SJSA1 (cell line): ENCODE results near the gene IQSEC2. TPM values are rescaled to one million over a fixed set of nuclear protein-coding genes. Genes with fewer than 3 reads are reported as not detected.
A peak's percentile ranks its signal among the peaks of the same experiment; 100 is the strongest.

Experiments used
- DNase-seq, 2 experiments: peaks; one replicate each; pipeline ENCODE4 v3.0.0-alpha.2; 2015 to 2020; ENCODE audit warnings: low spot score in 2 of 2, low read depth in 1 of 2
- H3K27ac ChIP-seq: fragments of 250-450 bp; sonication (Bioruptor Pico); 2 replicates; pipeline ENCODE4 v1.5.1; 2020; ENCODE audit warnings: mild to moderate bottlenecking, moderate library complexity
- H3K27me3 ChIP-seq: fragments of 250-450 bp; sonication (Bioruptor Pico); replicated peaks from 2 replicates; pipeline ENCODE4 v1.5.1; 2020; ENCODE audit warnings: mild to moderate bottlenecking, moderate library complexity
- H3K36me3 ChIP-seq: fragments of 250-450 bp; sonication (Bioruptor Pico); 2 replicates; pipeline ENCODE4 v1.5.1; 2020; ENCODE audit warnings: mild to moderate bottlenecking
- H3K4me1 ChIP-seq: fragments of 250-450 bp; sonication (Bioruptor Pico); replicated peaks from 2 replicates; pipeline ENCODE4 v1.6.1; 2021; ENCODE audit warnings: mild to moderate bottlenecking
- H3K4me3 ChIP-seq: fragments of 250-450 bp; sonication (Bioruptor Pico); 2 replicates; pipeline ENCODE4 v1.5.1; 2020; ENCODE audit warnings: mild to moderate bottlenecking
- H3K9me3 ChIP-seq: fragments of 250-450 bp; sonication (Bioruptor Pico); replicated peaks from 2 replicates; pipeline ENCODE4 v1.5.1; 2020; ENCODE audit warnings: mild to moderate bottlenecking
- total RNA-seq: library from RNA; depleted of rRNA; stranded (reverse); fragments of >200 nt; shearing (Covaris generic); gene quantifications from 2 replicates; pipeline ENCODE4 v1.2.3, GENCODE V29; 2014; rRNA removed

The IQSEC2 gene
- total RNA-seq, 1 experiment from 2014 or later = 4.8 TPM

- H3K27me3 ChIP-seq = no peaks in the 10 kb centered on the region
- H3K36me3 ChIP-seq = no peaks in the 10 kb centered on the region
- H3K4me3 ChIP-seq = no peak overlapping the region
- DNase-seq = no peak
- no peaks in the 10 kb centered on the region for H3K9me3 ChIP-seq
- H3K27ac ChIP-seq = no peak overlapping the region
- no peaks in the 10 kb centered on the region for H3K4me1 ChIP-seq
These were observed 45.8 kb downstream of the IQSEC2 start for GRCh38 chrX:53235566-53235965.

GRCh38 chrX:53234484-53234883, 46.9 kb downstream of the IQSEC2 start:
- DNase-seq = no peak
- H3K9me3 ChIP-seq = no peaks in the 10 kb centered on the region
- no peak overlapping the region for H3K4me3 ChIP-seq
- no peaks in the 10 kb centered on the region for H3K36me3 ChIP-seq
- no peak overlapping the region for H3K27ac ChIP-seq
- no peaks in the 10 kb centered on the region for H3K4me1 ChIP-seq
- no peaks in the 10 kb centered on the region for H3K27me3 ChIP-seq

- H3K4me3 ChIP-seq = no peak overlapping the region
- H3K9me3 ChIP-seq = no peaks in the 10 kb centered on the region
- H3K4me1 ChIP-seq = no peaks in the 10 kb centered on the region
- H3K36me3 ChIP-seq = no peaks in the 10 kb centered on the region
- no peak overlapping the region for H3K27ac ChIP-seq
- no peaks in the 10 kb centered on the region for H3K27me3 ChIP-seq
- DNase-seq = no peak
These were observed 47.8 kb downstream of the IQSEC2 start for GRCh38 chrX:53233536-53233935.

GRCh38 chrX:53230116-53230515, 51.3 kb downstream of the IQSEC2 start:
- Histone ChIP-seq H3K27me3 (no peaks in the 10 kb centered on the region), H3K36me3 (no peaks in the 10 kb centered on the region), H3K4me1 (peaks cover 4% of the 10 kb centered on the region; the same call in 1 of the 2 replicates), H3K4me3 (no peak overlapping the region), H3K27ac (no peak overlapping the region), H3K9me3 (no peaks in the 10 kb centered on the region)
- DNase-seq = no peak

GRCh38 chrX:53227224-53227765, 54.1 kb downstream of the IQSEC2 start:
- Histone ChIP-seq H3K36me3 (peaks cover 11% of the 10 kb centered on the region), H3K27ac (no peak overlapping the region), H3K9me3 (no peaks in the 10 kb centered on the region), H3K4me1 (peaks cover 10% of the 10 kb centered on the region), H3K27me3 (no peaks in the 10 kb centered on the region), H3K4me3 (no peak overlapping the region)
- DNase-seq = no peak

- Histone ChIP-seq H3K27me3 (no peaks in the 10 kb centered on the region), H3K27ac (peak within 1 kb of the TSS; percentile 96), H3K4me3 (peak within 1 kb of the TSS; percentile 81), H3K36me3 (peaks cover 18% of the 10 kb centered on the region), H3K9me3 (no peaks in the 10 kb centered on the region), H3K4me1 (peaks cover 10% of the 10 kb centered on the region)
- DNase-seq = peak; percentile 87 to 94
These were observed 56.3 kb downstream of the IQSEC2 start, which contains the start of gene KDM5C for GRCh38 chrX:53224860-53225797. TSS of gene KDM5C (minus strand) at chrX:53225207. CDS start at chrX:53224889, 318 bp downstream.

GRCh38 chrX:53223955-53224859, 57.2 kb downstream of the IQSEC2 start:
- H3K4me3 ChIP-seq = peak overlapping the region; percentile 81
- peak in 1 of 2 experiments; percentile 28 for DNase-seq

GRCh38 chrX:53223068-53223693, 58.2 kb downstream of the IQSEC2 start:
- no peak for DNase-seq
- H3K27ac ChIP-seq = no peak overlapping the region
- no peaks in the 10 kb centered on the region for H3K27me3 ChIP-seq
- H3K9me3 ChIP-seq = no peaks in the 10 kb centered on the region
- peaks cover 35% of the 10 kb centered on the region for H3K36me3 ChIP-seq
- H3K4me3 ChIP-seq = peak overlapping the region; percentile 81
- peaks cover 10% of the 10 kb centered on the region for H3K4me1 ChIP-seq

More at GRCh38 chrX:53223955-53224859, 57.2 kb downstream of the IQSEC2 start:
- H3K27ac ChIP-seq = peak overlapping the region; percentile 96
- peaks cover 25% of the 10 kb centered on the region for H3K36me3 ChIP-seq
- H3K9me3 ChIP-seq = no peaks in the 10 kb centered on the region
- peaks cover 10% of the 10 kb centered on the region for H3K4me1 ChIP-seq
- no peaks in the 10 kb centered on the region for H3K27me3 ChIP-seq

Other genes starting within 250 kb of the IQSEC2 start
- 0.19 and 0.42 TPM in 2 replicates for gene GPR173, start 232.8 kb downstream of the IQSEC2 start, total RNA-seq
- 8.1 and 13.3 TPM in 2 replicates for gene TSPYL2, start 199.2 kb downstream of the IQSEC2 start, total RNA-seq
- 2.1 and 5.1 TPM in 2 replicates for gene KANTR, start 187.4 kb downstream of the IQSEC2 start, total RNA-seq
- 40.9 and 48.3 TPM in 2 replicates for gene KDM5C, start 56.4 kb downstream of the IQSEC2 start, total RNA-seq
- 34.4 and 43.9 TPM in 2 replicates for gene SMC1A, start 141.1 kb upstream of the IQSEC2 start, total RNA-seq
- 0.39 and 2.5 TPM in 2 replicates for gene RIBC1, start 141.3 kb upstream of the IQSEC2 start, total RNA-seq
- 196 and 212 TPM in 2 replicates for gene HSD17B10, start 152.8 kb upstream of the IQSEC2 start, total RNA-seq